GM19351 (cell line): ENCODE data around the gene TARS1.

ENCODE experiments used
- ATAC-seq: cut with Tn5 transposase; IDR thresholded peaks from one replicate; pipeline ENCODE4 v1.9.1; 2021; ENCODE audit warnings: mild to moderate bottlenecking, moderate library complexity; ENCODE audit not compliant: unreplicated experiment

TARS1 gene

GRCh38 chr5:33440482-33441240, at the start of gene TARS1:
Gene TARS1, plus strand, starts transcription at chr5:33440965. Its CDS starts 122 bp downstream, at chr5:33441087.
- ATAC-seq, result peak; percentile 91

GRCh38 chr5:33398501-33398900, 42.3 kb upstream of the TARS1 start:
- ATAC-seq, result no peak

- ATAC-seq, result peak; percentile 82
These were observed 40.1 kb upstream of the TARS1 start for GRCh38 chr5:33400675-33401074.

GRCh38 chr5:33401482-33402390, 39.0 kb upstream of the TARS1 start:
- no peak for ATAC-seq

GRCh38 chr5:33403187-33403586, 37.6 kb upstream of the TARS1 start:
- ATAC-seq, result no peak

GRCh38 chr5:33408816-33409215, 31.9 kb upstream of the TARS1 start:
- ATAC-seq, result no peak

GRCh38 chr5:33409435-33410170, 31.2 kb upstream of the TARS1 start:
- no peak for ATAC-seq

GRCh38 chr5:33410221-33410620, 30.5 kb upstream of the TARS1 start:
- no peak for ATAC-seq

- ATAC-seq, result no peak
These were observed 29.3 kb upstream of the TARS1 start for GRCh38 chr5:33411498-33411897.

- ATAC-seq, result no peak
These were observed 24.9 kb upstream of the TARS1 start for GRCh38 chr5:33415811-33416354.

- no peak for ATAC-seq
These were observed 23.1 kb upstream of the TARS1 start for GRCh38 chr5:33417632-33418031.

GRCh38 chr5:33420946-33421345, 19.8 kb upstream of the TARS1 start:
- no peak for ATAC-seq

- no peak for ATAC-seq
These were observed 18.6 kb upstream of the TARS1 start for GRCh38 chr5:33422191-33422590.

- ATAC-seq, result no peak
These were observed 17.6 kb upstream of the TARS1 start for GRCh38 chr5:33423018-33423630.

- no peak for ATAC-seq
These were observed 15.5 kb upstream of the TARS1 start for GRCh38 chr5:33425314-33425713.

GRCh38 chr5:33430983-33431382, 9.8 kb upstream of the TARS1 start:
- ATAC-seq, result no peak

- ATAC-seq, result no peak
These were observed 8.1 kb upstream of the TARS1 start for GRCh38 chr5:33432656-33433055.

GRCh38 chr5:33433303-33434240, 7.2 kb upstream of the TARS1 start:
- no peak for ATAC-seq

GRCh38 chr5:33435893-33436490, 4.8 kb upstream of the TARS1 start:
- ATAC-seq, result peak; percentile 49
